WI38 (cell line): ENCODE data around the gene ABCA2.

ENCODE experiments used
- H3K4me3 ChIP-seq: 2 replicates; pipeline ENCODE4 v1.5.1; 2011; ENCODE audit warnings: low read depth, mild to moderate bottlenecking, control low read depth, low read length
- TF ChIP-seq, protein P1 (sequence below): IDR thresholded peaks from 2 replicates; pipeline ENCODE4 v1.5.1; 2012; ENCODE audit warnings: low read depth, mild to moderate bottlenecking, control low read depth, low read length

The ABCA2 gene

DNA sequence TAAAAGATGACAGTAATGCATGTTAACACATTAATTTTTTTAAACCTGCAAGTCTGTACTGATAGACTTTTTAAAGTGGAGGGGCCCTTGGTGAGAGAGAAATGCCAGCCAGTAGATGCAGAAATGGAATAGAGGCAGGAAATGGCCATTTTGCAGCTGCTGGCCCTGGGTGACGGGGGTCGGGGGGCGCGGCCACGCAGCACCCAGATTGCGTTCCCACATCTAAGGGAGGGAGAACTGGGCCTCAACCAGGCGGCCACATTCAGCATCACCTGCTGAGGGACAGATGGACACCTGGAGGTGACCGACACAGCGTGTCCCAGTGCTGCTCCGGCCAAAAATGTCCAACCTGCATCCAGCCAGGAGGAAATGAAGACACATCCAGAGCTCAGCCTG is 25.4 kb downstream of the ABCA2 start:
- TF ChIP-seq, protein P1, sequence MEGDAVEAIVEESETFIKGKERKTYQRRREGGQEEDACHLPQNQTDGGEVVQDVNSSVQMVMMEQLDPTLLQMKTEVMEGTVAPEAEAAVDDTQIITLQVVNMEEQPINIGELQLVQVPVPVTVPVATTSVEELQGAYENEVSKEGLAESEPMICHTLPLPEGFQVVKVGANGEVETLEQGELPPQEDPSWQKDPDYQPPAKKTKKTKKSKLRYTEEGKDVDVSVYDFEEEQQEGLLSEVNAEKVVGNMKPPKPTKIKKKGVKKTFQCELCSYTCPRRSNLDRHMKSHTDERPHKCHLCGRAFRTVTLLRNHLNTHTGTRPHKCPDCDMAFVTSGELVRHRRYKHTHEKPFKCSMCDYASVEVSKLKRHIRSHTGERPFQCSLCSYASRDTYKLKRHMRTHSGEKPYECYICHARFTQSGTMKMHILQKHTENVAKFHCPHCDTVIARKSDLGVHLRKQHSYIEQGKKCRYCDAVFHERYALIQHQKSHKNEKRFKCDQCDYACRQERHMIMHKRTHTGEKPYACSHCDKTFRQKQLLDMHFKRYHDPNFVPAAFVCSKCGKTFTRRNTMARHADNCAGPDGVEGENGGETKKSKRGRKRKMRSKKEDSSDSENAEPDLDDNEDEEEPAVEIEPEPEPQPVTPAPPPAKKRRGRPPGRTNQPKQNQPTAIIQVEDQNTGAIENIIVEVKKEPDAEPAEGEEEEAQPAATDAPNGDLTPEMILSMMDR, result no peak
- H3K4me3 ChIP-seq, result no peak overlapping the region

DNA sequence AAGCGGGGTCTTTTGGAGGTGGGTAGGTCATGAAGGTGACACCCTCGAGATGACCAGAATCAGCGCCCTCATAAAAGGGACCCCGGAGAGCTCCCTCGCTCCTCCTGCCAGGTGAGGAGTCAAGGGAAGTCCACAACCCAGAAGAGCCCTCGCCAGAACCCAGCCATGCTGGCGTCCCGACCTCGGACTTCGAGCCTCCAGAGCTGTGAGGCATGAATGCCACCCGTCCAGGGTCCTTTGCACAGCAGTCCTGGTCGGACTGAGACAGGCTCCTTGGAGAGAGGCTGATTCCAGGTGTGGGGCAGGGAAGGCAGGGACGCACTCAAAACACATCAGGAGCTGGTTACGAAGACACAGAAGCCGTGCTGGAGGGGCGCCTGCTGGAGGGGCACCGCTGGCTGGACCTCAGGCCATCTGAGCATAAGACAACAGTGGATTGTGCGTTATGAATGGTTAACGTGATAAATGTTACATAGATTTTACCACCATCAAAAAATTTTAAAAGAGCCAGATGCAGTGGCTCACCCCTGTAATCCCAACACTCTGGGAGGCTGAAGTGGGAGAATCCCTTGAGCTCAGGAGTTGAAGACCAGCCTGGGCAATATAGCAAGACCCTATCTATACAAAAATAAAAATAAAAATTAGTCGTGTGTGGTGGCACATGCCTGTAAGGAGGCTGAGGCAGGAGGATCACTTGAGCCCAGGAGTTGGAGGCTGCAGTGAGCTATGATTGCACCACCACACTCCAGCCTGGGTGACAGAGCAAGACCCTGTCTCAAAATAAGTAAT is 26.0 kb downstream of the ABCA2 start:
- TF ChIP-seq, protein P1, result no peak
- H3K4me3 ChIP-seq, result no peak overlapping the region

DNA sequence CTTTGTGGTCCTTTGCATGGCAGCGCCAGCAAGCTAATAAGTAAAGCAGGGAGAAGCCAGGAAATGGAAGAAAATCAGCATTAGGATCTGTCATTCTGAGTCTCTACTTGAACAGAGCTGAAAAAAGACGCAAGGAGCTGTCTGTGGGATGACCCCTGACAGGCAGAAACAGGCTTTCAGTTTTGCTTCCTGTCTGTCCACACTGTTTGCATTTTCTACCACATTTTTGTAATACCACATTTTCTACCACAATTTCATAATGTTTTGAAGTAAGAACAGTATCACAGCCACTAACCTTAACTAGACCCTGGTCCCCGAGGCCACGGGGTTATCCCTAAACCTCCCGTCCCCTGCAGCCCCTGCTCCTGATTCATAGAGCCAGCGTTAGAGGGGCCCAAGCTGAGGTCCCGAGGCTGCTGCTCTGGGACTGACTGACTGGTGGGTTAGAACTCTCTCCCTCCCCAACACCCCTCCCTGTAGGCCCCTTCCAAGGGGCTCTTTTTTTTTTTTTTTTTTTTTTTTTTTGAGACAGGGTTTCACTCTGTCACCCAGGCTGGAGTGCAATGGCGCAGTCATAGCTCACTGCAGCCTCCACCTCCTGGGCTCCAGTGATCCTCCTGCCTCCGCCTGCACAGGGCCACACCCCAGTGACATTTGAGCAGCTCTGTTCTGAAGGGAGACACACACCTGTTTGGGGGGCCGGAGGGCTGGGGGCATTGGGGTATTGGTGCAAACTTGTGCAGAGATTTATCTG is 27.7 kb downstream of the ABCA2 start:
- TF ChIP-seq, protein P1, result no peak
- no peak overlapping the region for H3K4me3 ChIP-seq

DNA sequence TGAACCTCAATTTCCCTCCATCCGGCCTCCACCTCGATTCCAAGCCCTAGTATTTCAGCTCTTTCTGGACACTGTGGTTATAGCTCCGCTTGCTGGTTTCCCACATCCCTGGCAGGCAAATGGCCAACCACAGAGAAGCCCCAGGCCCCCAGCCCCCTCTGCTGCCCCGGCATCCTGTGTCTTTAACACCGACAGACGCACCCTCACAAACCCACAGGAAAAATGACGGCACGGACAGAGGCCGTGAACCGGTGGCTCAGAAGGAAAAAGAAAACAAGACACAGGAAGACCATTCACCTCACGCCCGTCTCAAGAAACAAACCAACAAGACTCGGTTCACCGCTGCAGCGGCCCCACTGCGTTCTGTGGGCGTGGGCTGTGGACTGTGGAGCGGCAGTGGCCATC is 30.2 kb downstream of the ABCA2 start:
- no peak overlapping the region for H3K4me3 ChIP-seq
- TF ChIP-seq, protein P1, result no peak

DNA sequence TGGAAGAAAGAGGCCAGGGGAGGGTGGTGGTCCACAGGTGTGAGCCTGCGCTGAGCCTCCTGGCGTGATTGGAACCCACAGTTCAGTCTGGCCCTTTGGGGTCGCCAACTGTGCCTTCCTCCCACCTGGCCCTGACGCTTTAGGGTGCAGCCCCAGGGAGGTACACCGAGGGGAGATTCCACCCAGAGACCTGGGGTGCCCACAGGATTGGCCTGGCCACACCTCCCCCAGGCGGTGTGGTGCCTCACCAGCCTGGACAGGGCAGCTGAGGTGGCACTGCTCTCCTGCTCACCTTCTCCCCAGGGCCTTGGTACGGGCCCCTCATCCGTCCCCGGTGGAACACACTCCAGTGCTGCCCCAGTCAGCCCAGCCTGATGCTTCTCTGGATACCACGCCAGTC is 30.7 kb downstream of the ABCA2 start:
- TF ChIP-seq, protein P1, result no peak
- H3K4me3 ChIP-seq, result no peak overlapping the region

DNA sequence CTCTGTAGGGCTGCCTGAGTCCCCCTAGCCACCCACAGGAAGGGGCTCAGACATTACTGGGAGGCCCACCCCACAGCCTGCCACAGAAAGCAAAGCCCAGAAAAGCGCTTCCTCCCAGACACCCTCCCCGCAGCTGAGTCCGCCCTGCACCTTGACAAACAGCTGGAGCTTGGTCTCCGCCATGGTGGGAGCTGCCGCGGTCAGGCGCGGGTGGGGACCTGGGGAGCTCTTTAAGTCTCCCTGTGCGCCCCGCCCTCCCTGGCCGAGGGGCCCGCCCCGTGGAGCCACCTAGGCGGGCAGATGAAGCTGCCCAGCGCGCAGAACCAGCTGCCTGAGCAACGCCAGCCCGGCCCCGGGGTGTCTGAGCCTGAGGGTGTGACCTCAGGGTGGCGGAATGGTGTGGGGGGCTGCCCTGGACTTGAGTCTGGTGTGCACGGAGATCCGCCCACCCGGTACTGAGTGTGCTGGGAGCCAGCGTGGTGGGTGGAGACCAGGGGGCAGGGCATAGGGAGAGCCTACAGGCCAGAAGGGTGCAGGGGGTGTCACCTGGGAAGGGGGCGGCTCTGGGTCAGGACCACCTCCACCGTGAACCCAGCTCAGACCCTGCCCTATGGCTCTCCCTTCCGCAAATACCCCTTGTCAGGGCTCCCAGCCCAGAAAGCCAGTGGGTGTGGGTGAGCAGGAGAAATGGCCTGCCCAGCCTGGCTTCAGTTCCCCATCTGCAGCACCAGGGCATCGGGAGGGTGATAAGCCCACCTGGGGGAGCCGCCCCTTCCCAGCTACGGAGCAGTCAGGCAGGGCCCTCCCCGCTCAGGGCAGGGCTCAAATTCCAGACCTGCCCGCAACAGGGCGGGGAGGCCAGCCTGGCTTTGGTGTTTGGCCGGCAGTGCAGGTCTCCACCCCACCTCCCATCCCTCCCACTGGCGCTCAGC is 31.4 kb downstream of the ABCA2 start, which contains the start of gene CLIC3:
Gene CLIC3, minus strand, starts transcription at position 208 of the 932 bp plus-strand sequence. Its CDS starts 25 bp downstream, at position 183.
- TF ChIP-seq, protein P1, result no peak
- H3K4me3 ChIP-seq, result no peak within 1 kb of the TSS
